HL-60 (cell line): ENCODE results near the gene PDZD8.

Experiments used
- DNase-seq, 2 experiments: peaks; one replicate each; pipeline ENCODE4 v3.0.0-alpha.2; 2010 to 2020; ENCODE audit warnings: low read depth in 1 of 2, low spot score in 1 of 2
- H3K27ac ChIP-seq: fragments of 250-450 bp; sonication (Bioruptor Pico); replicated peaks from 2 replicates; pipeline ENCODE4 v1.5.1; 2020; ENCODE audit warnings: mild to moderate bottlenecking, moderate library complexity
- H3K27me3 ChIP-seq: fragments of 250-450 bp; sonication (Bioruptor Pico); 2 replicates; pipeline ENCODE4 v1.5.1; 2021; ENCODE audit warnings: mild to moderate bottlenecking, moderate library complexity; ENCODE audit not compliant: insufficient read depth, poor library complexity, severe bottlenecking
- H3K4me3 ChIP-seq: replicated peaks from 2 replicates; pipeline ENCODE4 v1.5.1; 2011; ENCODE audit warnings: mild to moderate bottlenecking, control low read depth, low read length; ENCODE audit not compliant: insufficient read depth
- CTCF ChIP-seq: IDR thresholded peaks from one replicate; pipeline ENCODE4 v1.5.1; 2011; ENCODE audit warnings: low read length, control low read depth, inconsistent platforms; ENCODE audit not compliant: insufficient read depth
- GABPA ChIP-seq: IDR thresholded peaks from 2 replicates; pipeline ENCODE4 v1.6.1; 2012; ENCODE audit warnings: low read depth
- POLR2AphosphoS5 ChIP-seq: IDR thresholded peaks from 2 replicates; pipeline ENCODE4 v1.6.1; 2012; ENCODE audit warnings: low read depth
- REST ChIP-seq: IDR thresholded peaks from 2 replicates; pipeline ENCODE4 v1.6.1; 2012; ENCODE audit warnings: low read depth; ENCODE audit not compliant: insufficient replicate concordance
- SPI1 ChIP-seq: IDR thresholded peaks from 2 replicates; pipeline ENCODE4 v1.6.1; 2012; ENCODE audit warnings: low read depth, mild to moderate bottlenecking, borderline replicate concordance

PDZD8 gene

DNA sequence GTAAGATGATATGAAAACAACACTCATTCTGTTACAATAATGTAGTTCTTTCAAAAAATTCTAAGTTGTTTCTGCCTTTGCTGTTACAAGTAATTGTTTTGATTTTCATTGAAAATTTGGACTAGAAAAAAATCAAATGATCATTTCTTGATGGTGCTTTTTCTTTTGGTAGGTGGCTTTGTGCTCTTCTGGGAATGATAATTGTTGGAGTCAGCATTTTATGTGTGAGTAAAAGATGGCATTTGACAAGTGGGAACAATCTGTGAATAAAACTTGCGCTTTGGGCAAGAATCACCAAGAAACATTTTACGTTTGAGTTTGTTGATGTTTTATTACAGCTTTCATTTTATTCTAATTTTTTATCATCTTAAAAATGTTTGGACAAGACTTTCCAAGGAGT is 108.4 kb downstream of the PDZD8 start:
- Histone ChIP-seq H3K4me3 (no peak overlapping the region), H3K27ac (no peak overlapping the region), H3K27me3 (no peaks in the 10 kb centered on the region)
- no peak for TF ChIP-seq POLR2AphosphoS5
- DNase-seq = no peak

DNA sequence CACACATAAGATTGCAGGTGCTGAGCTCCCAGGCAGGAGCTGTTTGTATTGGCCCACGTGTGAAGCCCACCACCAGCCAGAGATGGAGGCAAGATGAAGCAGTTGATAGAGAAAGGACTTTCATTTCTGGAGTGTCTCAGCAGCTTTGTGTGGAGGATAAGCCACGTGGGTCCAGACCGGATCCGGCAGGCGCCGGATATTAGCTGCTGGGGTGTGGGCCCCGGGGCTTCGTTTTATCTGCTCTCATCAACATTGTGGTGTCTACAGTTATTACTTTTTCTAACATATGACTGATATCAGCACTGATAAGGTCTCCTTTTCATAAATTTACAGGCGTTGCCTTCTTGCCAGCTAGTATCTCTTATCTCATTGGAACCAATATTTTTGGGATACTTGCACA is 108.8 kb downstream of the PDZD8 start:
- TF ChIP-seq REST = no peak
- TF ChIP-seq CTCF = no peak
- TF ChIP-seq POLR2AphosphoS5 = no peak
- no peak for TF ChIP-seq GABPA
- TF ChIP-seq SPI1 = no peak
- H3K27me3 ChIP-seq = no peaks in the 10 kb centered on the region
- DNase-seq = no peak

GRCh38 chr10:117264782-117265181 is 110.5 kb downstream of the PDZD8 start:
- Histone ChIP-seq H3K4me3 (no peak overlapping the region), H3K27ac (no peak overlapping the region), H3K27me3 (no peaks in the 10 kb centered on the region)
- DNase-seq = no peak
- TF ChIP-seq POLR2AphosphoS5 = no peak
- no peak for TF ChIP-seq SPI1
- TF ChIP-seq REST = no peak
- no peak for TF ChIP-seq GABPA
- TF ChIP-seq CTCF = no peak

More for the DNA sequence above, 108.8 kb downstream of the PDZD8 start:
- H3K4me3 ChIP-seq = no peak overlapping the region
- no peak overlapping the region for H3K27ac ChIP-seq

- no peak for TF ChIP-seq POLR2AphosphoS5
- no peak for TF ChIP-seq CTCF
- TF ChIP-seq GABPA = no peak
- no peak for TF ChIP-seq SPI1
- no peak for TF ChIP-seq REST
- H3K27me3 ChIP-seq = no peaks in the 10 kb centered on the region
- no peak for DNase-seq
- no peak overlapping the region for H3K27ac ChIP-seq
- H3K4me3 ChIP-seq = no peak overlapping the region
Observed at GRCh38 chr10:117262903-117263293, 112.3 kb downstream of the PDZD8 start.
